AG09309 (cell line): ENCODE results near the gene RAB3C.

ENCODE experiments used
- DNase-seq: peaks from one replicate; pipeline ENCODE4 v3.0.0-alpha.2; 2010; ENCODE audit warnings: low read depth
- H3K4me3 ChIP-seq: 2 replicates; pipeline ENCODE4 v1.5.1; 2011; ENCODE audit warnings: mild to moderate bottlenecking, low read depth, low read length, moderate library complexity; ENCODE audit not compliant: control insufficient read depth
- TF ChIP-seq, protein P1 (sequence below): IDR thresholded peaks from 2 replicates; pipeline ENCODE4 v1.5.1; 2011; ENCODE audit warnings: mild to moderate bottlenecking, low read depth, low read length, inconsistent platforms; ENCODE audit not compliant: insufficient read depth, control insufficient read depth; ENCODE audit errors: missing control alignments

The RAB3C gene

GRCh38 chr5:58739051-58739450 is 156.2 kb downstream of the RAB3C start:
- H3K4me3 ChIP-seq: no peak overlapping the region
- no peak for DNase-seq
- TF ChIP-seq, protein P1, sequence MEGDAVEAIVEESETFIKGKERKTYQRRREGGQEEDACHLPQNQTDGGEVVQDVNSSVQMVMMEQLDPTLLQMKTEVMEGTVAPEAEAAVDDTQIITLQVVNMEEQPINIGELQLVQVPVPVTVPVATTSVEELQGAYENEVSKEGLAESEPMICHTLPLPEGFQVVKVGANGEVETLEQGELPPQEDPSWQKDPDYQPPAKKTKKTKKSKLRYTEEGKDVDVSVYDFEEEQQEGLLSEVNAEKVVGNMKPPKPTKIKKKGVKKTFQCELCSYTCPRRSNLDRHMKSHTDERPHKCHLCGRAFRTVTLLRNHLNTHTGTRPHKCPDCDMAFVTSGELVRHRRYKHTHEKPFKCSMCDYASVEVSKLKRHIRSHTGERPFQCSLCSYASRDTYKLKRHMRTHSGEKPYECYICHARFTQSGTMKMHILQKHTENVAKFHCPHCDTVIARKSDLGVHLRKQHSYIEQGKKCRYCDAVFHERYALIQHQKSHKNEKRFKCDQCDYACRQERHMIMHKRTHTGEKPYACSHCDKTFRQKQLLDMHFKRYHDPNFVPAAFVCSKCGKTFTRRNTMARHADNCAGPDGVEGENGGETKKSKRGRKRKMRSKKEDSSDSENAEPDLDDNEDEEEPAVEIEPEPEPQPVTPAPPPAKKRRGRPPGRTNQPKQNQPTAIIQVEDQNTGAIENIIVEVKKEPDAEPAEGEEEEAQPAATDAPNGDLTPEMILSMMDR: no peak

GRCh38 chr5:58740956-58741355 is 158.1 kb downstream of the RAB3C start:
- no peak for DNase-seq
- TF ChIP-seq, protein P1: no peak
- H3K4me3 ChIP-seq: no peak overlapping the region

DNA sequence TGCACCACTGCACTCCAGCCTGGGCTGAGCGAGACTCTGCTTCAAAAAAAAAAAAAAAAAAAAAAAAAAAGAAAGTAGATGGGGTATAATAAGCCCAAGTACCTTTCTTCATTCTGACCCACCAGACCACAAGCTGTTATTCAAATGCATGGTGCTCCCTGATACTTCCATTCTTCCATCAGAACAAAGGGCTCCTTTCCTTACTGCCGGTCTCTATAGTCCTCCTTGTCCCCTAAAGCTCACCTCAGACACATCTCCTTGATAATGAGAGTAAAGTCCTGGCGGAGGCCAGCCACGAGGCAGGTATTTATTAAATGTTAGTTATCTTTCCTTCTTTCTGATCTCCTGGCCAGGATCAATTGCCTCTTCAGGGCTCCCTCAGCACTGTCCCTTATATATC is 162.5 kb downstream of the RAB3C start:
- no peak for DNase-seq
- H3K4me3 ChIP-seq: no peak overlapping the region
- TF ChIP-seq, protein P1: no peak

- DNase-seq: no peak
- TF ChIP-seq, protein P1: no peak
- no peak overlapping the region for H3K4me3 ChIP-seq
Measured at GRCh38 chr5:58746321-58746720, 163.4 kb downstream of the RAB3C start.

- TF ChIP-seq, protein P1: no peak
- no peak overlapping the region for H3K4me3 ChIP-seq
- DNase-seq: no peak
Measured at GRCh38 chr5:58750036-58750435, 167.2 kb downstream of the RAB3C start.

- TF ChIP-seq, protein P1: no peak
- no peak for DNase-seq
- H3K4me3 ChIP-seq: no peak overlapping the region
Measured at GRCh38 chr5:58751222-58751837, 168.5 kb downstream of the RAB3C start.
